Activated CD4-positive, CD25-positive, alpha-beta regulatory T cell (primary cell): ENCODE data around the gene SUGT1.
"Not testable (repeated sequence)": the region's sequence is repeated elsewhere in the genome, so short reads cannot be mapped to it uniquely, and the experiment has no call there.

Experiments used
- DNase-seq, 4 experiments: peaks; one replicate each; lab custom pipeline; 2025; lab: John Stamatoyannopoulos, UW

The SUGT1 gene

GRCh38 chr13:52652196-52652979 lies at the start of gene SUGT1:
Gene SUGT1, plus strand, starts transcription at chr13:52652836. Its CDS starts 85 bp downstream, at chr13:52652921.
- DNase-seq: peak; percentile 89 to 95 (median 92)

- not testable (repeated sequence) for DNase-seq
These were observed 49.3 kb upstream of the SUGT1 start for GRCh38 chr13:52603316-52603715.

- DNase-seq: not testable (repeated sequence)
These were observed 46.5 kb upstream of the SUGT1 start for GRCh38 chr13:52606126-52606525.

- not testable (repeated sequence) for DNase-seq
These were observed 45.8 kb upstream of the SUGT1 start for GRCh38 chr13:52606795-52607194.

GRCh38 chr13:52608184-52608583 lies 44.5 kb upstream of the SUGT1 start:
- not testable (repeated sequence) for DNase-seq

- DNase-seq: not testable (repeated sequence)
These were observed 43.5 kb upstream of the SUGT1 start for GRCh38 chr13:52609013-52609606.

- not testable (repeated sequence) for DNase-seq
These were observed 42.5 kb upstream of the SUGT1 start for GRCh38 chr13:52610158-52610557.

- DNase-seq: no peak
These were observed 37.4 kb upstream of the SUGT1 start for GRCh38 chr13:52615134-52615801.

- no peak for DNase-seq
These were observed 36.8 kb upstream of the SUGT1 start for GRCh38 chr13:52615812-52616211.

- DNase-seq: peak; percentile 64 to 67 (median 65)
These were observed 35.3 kb upstream of the SUGT1 start for GRCh38 chr13:52617070-52618060.

- DNase-seq: not testable (repeated sequence)
These were observed 21.4 kb upstream of the SUGT1 start for GRCh38 chr13:52631083-52631690.

- DNase-seq: no peak
These were observed 13.8 kb upstream of the SUGT1 start for GRCh38 chr13:52638666-52639328.

- DNase-seq: no peak
These were observed 10.5 kb upstream of the SUGT1 start, which contains the start of gene HNRNPA1L2 for GRCh38 chr13:52642131-52642530. Gene HNRNPA1L2, plus strand, starts transcription at chr13:52642431. Its CDS starts 62 bp downstream, at chr13:52642493.

GRCh38 chr13:52644108-52644507 lies 8.5 kb upstream of the SUGT1 start:
- DNase-seq: no peak

- DNase-seq: no peak
These were observed 5.7 kb upstream of the SUGT1 start for GRCh38 chr13:52646967-52647366.

- no peak for DNase-seq
These were observed 1.9 kb upstream of the SUGT1 start for GRCh38 chr13:52650731-52651130.

GRCh38 chr13:52651897-52652195 lies 790 bp upstream of the SUGT1 start:
- DNase-seq: peak in 1 of 4 experiments; percentile 52

GRCh38 chr13:52652980-52653303 lies 306 bp downstream of the SUGT1 start:
- DNase-seq: peak in 2 of 4 experiments; percentile 29 to 32

- DNase-seq: no peak
These were observed 6.7 kb downstream of the SUGT1 start for GRCh38 chr13:52659340-52659739.

GRCh38 chr13:52664272-52664671 lies 11.6 kb downstream of the SUGT1 start:
- DNase-seq: no peak

- DNase-seq: no peak
These were observed 12.7 kb downstream of the SUGT1 start for GRCh38 chr13:52665325-52665724.
